Suprapubic skin (tissue), 4 donors: ENCODE measurements around the gene ZNF444. TPM values are rescaled to one million over a fixed set of nuclear protein-coding genes. Genes with fewer than 3 reads are reported as not detected.
"Not testable (repeated sequence)": the region's sequence is repeated elsewhere in the genome, so short reads cannot be mapped to it uniquely, and the experiment has no call there.

Experiments
- DNase-seq, 2 donors: peaks; one replicate each; pipeline ENCODE4 v3.0.0-alpha.2; 2019; ENCODE audit warnings: low spot score in 2 of 2
- H3K27ac ChIP-seq: fragments of 200-600 bp; sonication (generic); one replicate; pipeline ENCODE4 v1.5.1; 2019
- H3K27me3 ChIP-seq: fragments of 200-600 bp; sonication (generic); one replicate; pipeline ENCODE4 v1.5.1; 2019
- H3K36me3 ChIP-seq: fragments of 200-600 bp; sonication (generic); one replicate; pipeline ENCODE4 v1.5.1; 2019
- H3K4me1 ChIP-seq: fragments of 200-600 bp; sonication (generic); one replicate; pipeline ENCODE4 v1.5.1; 2019
- H3K4me3 ChIP-seq: fragments of 200-600 bp; sonication (generic); one replicate; pipeline ENCODE4 v1.5.1; 2019; ENCODE audit warnings: mild to moderate bottlenecking
- H3K9me3 ChIP-seq: fragments of 200-600 bp; sonication (generic); one replicate; pipeline ENCODE4 v1.5.1; 2019
- EP300 ChIP-seq: sonication (generic); formaldehyde crosslinking; IDR thresholded peaks from one replicate; pipeline ENCODE4 v1.6.1; 2017; ENCODE audit warnings: antibody characterized with exemption
- POLR2A ChIP-seq, 2 donors: fragments of 450-650 bp; IDR thresholded peaks; one replicate each; pipeline ENCODE4 v1.6.1; 2017; ENCODE audit warnings: antibody characterized with exemption in 2 of 2, mild to moderate bottlenecking in 2 of 2, moderate library complexity in 2 of 2
- POLR2AphosphoS5 ChIP-seq, 3 donors: sonication (generic); formaldehyde crosslinking; IDR thresholded peaks; one replicate each; pipeline ENCODE4 v1.6.1; 2017; ENCODE audit warnings: antibody characterized with exemption in 3 of 3
- WGBS: methylation state at CpG from one replicate; pipeline ENCODE4 v1.1.5; 2018; 5-methylcytosine and 5-hydroxymethylcytosine counted together
- total RNA-seq, 4 donors: library from RNA; depleted of rRNA; stranded (reverse); fragments of >200 nt; gene quantifications; one replicate each; pipeline ENCODE4 v1.1.0, GENCODE V29; 2016
- TF ChIP-seq, protein P1 (sequence below), 2 donors: fragments of 200-600 bp in 1 of 2; fragments of 450-650 bp in 1 of 2; sonication (generic) in 1 of 2; IDR thresholded peaks; one replicate each; pipeline ENCODE4 v1.5.1; 2016 to 2019; ENCODE audit warnings: antibody characterized with exemption in 2 of 2, mild to moderate bottlenecking in 1 of 2, moderate library complexity in 1 of 2

The ZNF444 gene
- total RNA-seq, 4 donors from 2014 or later = 12.9 to 34.8 (median 21.2) TPM

DNA sequence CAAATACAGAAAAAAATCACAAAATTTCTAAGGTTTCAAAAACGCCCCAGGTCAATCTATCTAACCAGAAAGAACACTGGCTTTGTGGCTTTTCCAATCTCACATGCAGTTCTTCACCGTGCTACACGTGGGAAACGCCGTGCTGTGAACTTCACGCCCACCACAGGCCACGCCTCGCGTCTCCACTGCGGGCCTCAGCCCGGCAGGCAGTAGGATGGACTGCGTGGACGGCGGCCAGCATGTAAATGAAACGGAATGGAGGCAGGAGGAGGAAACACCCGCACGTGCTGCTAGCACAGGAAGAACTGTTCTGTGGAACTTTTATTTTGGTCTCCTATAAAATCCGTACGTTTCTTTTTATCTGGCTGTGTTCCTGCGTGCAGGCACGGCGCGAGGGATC, 43.8 kb upstream of the ZNF444 start:
- H3K27me3 ChIP-seq = no peaks in the 10 kb centered on the region
- TF ChIP-seq EP300 (no peak), POLR2A (IDR thresholded peaks at IDR 0.05) (no peak), POLR2AphosphoS5 (IDR thresholded peaks at IDR 0.05) (no peak)
- TF ChIP-seq, protein P1, sequence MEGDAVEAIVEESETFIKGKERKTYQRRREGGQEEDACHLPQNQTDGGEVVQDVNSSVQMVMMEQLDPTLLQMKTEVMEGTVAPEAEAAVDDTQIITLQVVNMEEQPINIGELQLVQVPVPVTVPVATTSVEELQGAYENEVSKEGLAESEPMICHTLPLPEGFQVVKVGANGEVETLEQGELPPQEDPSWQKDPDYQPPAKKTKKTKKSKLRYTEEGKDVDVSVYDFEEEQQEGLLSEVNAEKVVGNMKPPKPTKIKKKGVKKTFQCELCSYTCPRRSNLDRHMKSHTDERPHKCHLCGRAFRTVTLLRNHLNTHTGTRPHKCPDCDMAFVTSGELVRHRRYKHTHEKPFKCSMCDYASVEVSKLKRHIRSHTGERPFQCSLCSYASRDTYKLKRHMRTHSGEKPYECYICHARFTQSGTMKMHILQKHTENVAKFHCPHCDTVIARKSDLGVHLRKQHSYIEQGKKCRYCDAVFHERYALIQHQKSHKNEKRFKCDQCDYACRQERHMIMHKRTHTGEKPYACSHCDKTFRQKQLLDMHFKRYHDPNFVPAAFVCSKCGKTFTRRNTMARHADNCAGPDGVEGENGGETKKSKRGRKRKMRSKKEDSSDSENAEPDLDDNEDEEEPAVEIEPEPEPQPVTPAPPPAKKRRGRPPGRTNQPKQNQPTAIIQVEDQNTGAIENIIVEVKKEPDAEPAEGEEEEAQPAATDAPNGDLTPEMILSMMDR (IDR thresholded peaks at IDR 0.05) = no peak
- no peak overlapping the region for H3K27ac ChIP-seq
- no peaks in the 10 kb centered on the region for H3K4me1 ChIP-seq
- peaks cover 47% of the 10 kb centered on the region for H3K36me3 ChIP-seq
- H3K4me3 ChIP-seq = no peak overlapping the region
- WGBS = 77% methylated on average over 23 of the region's 23 CpGs
- no peaks in the 10 kb centered on the region for H3K9me3 ChIP-seq
- DNase-seq = no peak

DNA sequence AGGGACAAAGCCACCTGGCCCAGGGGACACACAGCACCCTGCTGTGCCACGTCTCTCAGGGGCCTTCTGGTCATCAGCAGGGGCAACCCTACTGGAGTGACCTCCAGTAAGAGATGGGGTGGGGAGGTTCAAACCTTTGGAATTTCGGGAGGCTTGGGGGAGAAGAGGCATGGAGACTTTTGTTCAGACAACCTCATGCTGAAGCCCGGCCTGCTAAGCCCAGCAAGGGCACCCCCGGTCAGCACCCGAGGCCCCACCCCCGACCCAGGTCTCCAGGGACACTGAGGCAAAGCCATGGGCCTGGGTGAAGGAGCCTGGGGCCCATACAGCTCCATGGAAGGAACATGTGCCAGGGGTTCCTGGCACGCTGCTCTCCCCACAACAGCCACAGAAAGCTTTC, 43.3 kb upstream of the ZNF444 start:
- Histone ChIP-seq H3K27ac (no peak overlapping the region), H3K27me3 (no peaks in the 10 kb centered on the region), H3K4me1 (no peaks in the 10 kb centered on the region), H3K36me3 (peaks cover 52% of the 10 kb centered on the region), H3K9me3 (no peaks in the 10 kb centered on the region), H3K4me3 (no peak overlapping the region)
- 75% methylated on average over 1 of the region's 7 CpGs for WGBS
- TF ChIP-seq POLR2AphosphoS5 (IDR thresholded peaks at IDR 0.05) = no peak
- no peak for DNase-seq

DNA sequence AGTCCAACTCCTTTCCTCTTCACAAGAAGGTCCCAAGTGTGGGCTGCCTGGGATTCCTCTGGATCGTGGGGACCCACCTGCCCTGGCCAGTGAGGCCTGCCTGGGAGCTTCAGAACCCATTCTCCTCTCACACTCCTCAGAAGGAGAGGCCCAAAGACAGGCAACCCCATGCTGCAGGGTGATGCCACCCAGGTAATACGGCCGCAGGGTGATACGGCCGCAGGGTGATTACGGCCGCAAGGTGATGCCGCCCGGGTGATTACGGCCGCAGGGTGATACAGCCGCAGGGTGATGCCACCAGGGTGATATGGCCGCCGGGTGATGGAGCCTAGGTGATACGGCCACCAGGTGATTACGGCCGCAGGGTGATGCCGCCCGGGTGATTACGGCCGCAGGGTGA, 42.9 kb upstream of the ZNF444 start:
- not testable (repeated sequence) for H3K9me3 ChIP-seq, H3K27ac ChIP-seq, H3K27me3 ChIP-seq, H3K4me1 ChIP-seq, DNase-seq, H3K4me3 ChIP-seq
- WGBS = 100% methylated on average over 6 of the region's 21 CpGs
- peaks cover 54% of the 10 kb centered on the region for H3K36me3 ChIP-seq

DNA sequence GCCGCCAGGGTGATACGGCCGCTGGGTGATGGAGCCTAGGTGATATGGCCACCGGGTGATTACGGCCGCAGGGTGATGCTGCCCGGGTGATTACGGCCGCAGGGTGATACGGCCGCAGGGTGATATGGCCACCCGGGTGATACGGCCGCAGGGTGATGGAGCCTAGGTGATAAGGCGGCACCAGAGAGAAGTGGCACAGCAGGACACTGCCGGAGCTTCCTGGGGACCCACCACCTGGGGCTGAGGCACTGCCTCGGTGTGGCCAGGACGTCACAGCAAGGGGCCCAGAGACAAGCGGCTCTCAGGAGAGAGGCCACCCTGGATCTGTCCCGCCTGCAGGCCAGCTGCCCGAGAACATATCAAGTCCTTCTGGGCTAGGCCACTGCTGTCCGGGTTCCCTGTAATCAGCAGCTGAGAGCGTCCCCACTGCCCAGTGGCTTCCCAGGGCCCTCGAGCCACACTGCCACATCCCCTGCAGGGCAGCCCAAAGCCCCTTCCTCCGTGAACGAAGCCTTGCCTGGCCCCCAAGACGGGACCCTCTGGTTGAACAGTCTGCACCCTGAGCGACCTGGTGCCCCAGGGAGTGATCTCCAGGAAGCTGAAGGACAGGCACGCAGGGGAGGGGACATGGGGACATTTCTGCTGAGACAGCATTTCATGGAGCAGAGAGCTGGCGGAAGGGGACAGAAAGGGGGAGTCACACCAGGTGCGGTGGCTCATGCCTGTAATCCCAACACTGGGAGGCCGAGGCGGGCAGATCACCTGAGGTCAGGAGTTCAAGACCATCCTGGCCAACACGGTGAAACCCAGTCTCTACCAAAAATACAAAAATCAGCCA, 42.1 kb upstream of the ZNF444 start:
- Histone ChIP-seq H3K36me3 (peaks cover 51% of the 10 kb centered on the region), H3K9me3 (no peaks in the 10 kb centered on the region), H3K4me1 (no peaks in the 10 kb centered on the region), H3K27me3 (no peaks in the 10 kb centered on the region), H3K4me3 (no peak overlapping the region), H3K27ac (no peak overlapping the region)
- DNase-seq = no peak
- TF ChIP-seq POLR2AphosphoS5 (IDR thresholded peaks at IDR 0.05) (no peak), EP300 (no peak), POLR2A (IDR thresholded peaks at IDR 0.05) (no peak)
- TF ChIP-seq, protein P1 (IDR thresholded peaks at IDR 0.05) = no peak
- 92% methylated on average over 14 of the region's 34 CpGs for whole genome bisulfite sequencing

DNA sequence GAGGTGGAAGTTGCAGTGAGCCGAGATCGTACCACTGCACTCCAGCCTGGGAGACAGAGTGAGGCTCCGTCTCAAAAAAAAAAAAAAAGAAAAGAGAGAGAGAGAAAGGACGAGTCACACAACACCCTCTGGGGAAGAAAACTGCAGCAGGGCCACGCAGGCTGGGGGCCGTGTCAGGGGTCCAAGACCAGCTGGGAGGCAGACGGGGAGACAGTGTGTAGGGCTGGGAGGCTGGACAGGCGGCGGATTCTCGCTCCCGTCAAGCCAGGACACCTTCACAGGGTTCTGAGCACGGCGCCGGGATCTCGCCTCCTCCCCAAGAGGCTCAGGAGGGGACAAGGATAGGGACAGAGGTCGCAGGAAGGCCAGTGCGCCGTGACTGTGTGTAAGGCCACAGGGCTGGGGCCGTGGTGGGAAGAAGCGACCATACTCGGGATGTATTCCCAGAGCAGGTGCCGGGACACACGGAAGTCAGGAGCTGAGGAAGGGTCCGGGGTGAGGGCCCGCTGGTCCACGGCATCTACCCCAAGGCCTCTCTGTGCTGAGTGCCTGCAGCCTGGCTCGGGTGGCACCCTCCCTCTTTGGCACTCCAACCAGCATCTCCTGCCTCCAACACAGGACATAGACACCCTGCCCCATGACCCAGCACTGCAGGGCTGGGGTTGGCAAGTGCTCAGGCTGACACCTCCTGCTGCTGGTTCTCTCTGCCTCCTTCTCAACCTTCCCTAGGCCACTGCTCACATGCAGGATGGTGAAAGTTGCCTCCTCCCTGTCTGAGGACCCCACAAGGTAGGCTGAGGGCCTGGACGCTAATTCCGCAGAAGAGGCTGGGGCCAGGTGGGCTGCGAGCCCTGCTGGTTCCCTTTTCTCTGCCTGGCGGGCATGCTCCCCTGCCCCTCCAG, 41.2 kb upstream of the ZNF444 start:
- 95% methylated on average over 27 of the region's 31 CpGs for WGBS
- H3K36me3 ChIP-seq = peaks cover 51% of the 10 kb centered on the region
- TF ChIP-seq, protein P1 (IDR thresholded peaks at IDR 0.05) = no peak
- TF ChIP-seq EP300 = no peak
- no peak for TF ChIP-seq POLR2A (IDR thresholded peaks at IDR 0.05)
- TF ChIP-seq POLR2AphosphoS5 (IDR thresholded peaks at IDR 0.05) = no peak

DNA sequence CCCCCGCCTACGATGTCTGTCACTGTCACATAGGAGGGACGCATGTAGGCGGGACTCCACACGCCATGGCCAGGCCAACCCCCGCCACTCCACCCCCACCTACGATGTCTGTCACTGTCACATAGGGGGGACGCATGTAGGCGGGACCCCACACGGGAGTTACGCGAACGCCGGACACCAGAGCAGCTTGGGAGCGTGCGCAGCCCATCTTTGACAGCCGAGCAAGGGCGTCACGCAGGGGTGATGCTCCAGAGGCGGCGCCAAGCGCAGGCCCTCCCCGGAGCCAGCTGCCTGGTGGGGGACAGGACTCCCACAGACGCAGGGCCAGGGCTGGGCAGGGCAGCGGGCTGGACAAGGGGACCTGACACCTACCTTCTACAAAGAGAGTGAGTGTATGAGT, 40.0 kb upstream of the ZNF444 start:
- 88% methylated on average over 25 of the region's 25 CpGs for WGBS

More for the DNA sequence above, 41.2 kb upstream of the ZNF444 start:
- H3K4me1 ChIP-seq = peaks cover 5% of the 10 kb centered on the region
- H3K27me3 ChIP-seq = no peaks in the 10 kb centered on the region
- no peak overlapping the region for H3K27ac ChIP-seq
- H3K9me3 ChIP-seq = no peaks in the 10 kb centered on the region
- no peak for DNase-seq
- no peak overlapping the region for H3K4me3 ChIP-seq

More for the DNA sequence above, 40.0 kb upstream of the ZNF444 start:
- Histone ChIP-seq H3K4me3 (no peak overlapping the region), H3K27ac (no peak overlapping the region), H3K4me1 (peaks cover 17% of the 10 kb centered on the region), H3K27me3 (no peaks in the 10 kb centered on the region), H3K36me3 (peaks cover 46% of the 10 kb centered on the region), H3K9me3 (no peaks in the 10 kb centered on the region)
- DNase-seq = no peak
- TF ChIP-seq POLR2A (IDR thresholded peaks at IDR 0.05) (no peak), EP300 (no peak), POLR2AphosphoS5 (IDR thresholded peaks at IDR 0.05) (no peak)
- TF ChIP-seq, protein P1 (IDR thresholded peaks at IDR 0.05) = no peak
